GM12891 (cell line): ENCODE results near the gene NR1I3.
"Not testable (repeated sequence)": the region's sequence is repeated elsewhere in the genome, so short reads cannot be mapped to it uniquely, and the experiment has no call there.

Experiments
- DNase-seq: peaks from one replicate; pipeline ENCODE4 v3.0.0; 2011; ENCODE audit warnings: low spot score; ENCODE audit not compliant: insufficient read length
- FAIRE-seq: peaks from 2 replicates; lab custom pipeline; 2011; peaks lifted over from hg19 to GRCh38; lab: Jason Lieb, UNC
- PAX5 ChIP-seq: IDR thresholded peaks from 2 replicates; pipeline ENCODE4 v1.6.1; 2011; ENCODE audit warnings: low read length, moderate library complexity, mild to moderate bottlenecking; ENCODE audit not compliant: insufficient read depth, severe bottlenecking
- POLR2A ChIP-seq: IDR thresholded peaks from 2 replicates; pipeline ENCODE4 v1.6.1; 2011; ENCODE audit warnings: low read depth, low read length, control low read depth
- POLR2AphosphoS5 ChIP-seq: IDR thresholded peaks from 2 replicates; pipeline ENCODE4 v1.6.1; 2011; ENCODE audit warnings: low read depth, low read length, control low read depth
- POU2F2 ChIP-seq: IDR thresholded peaks from 2 replicates; pipeline ENCODE4 v1.6.1; 2011; ENCODE audit warnings: low read depth, mild to moderate bottlenecking, control low read depth, low read length, moderate library complexity
- SPI1 ChIP-seq: IDR thresholded peaks from 2 replicates; pipeline ENCODE4 v1.6.1; 2011; ENCODE audit warnings: low read depth, low read length, control low read depth
- TAF1 ChIP-seq: IDR thresholded peaks from 2 replicates; pipeline ENCODE4 v1.6.1; 2011; ENCODE audit warnings: low read depth, low read length, control low read depth

NR1I3 gene

GRCh38 chr1:161261261-161262235 is 23.5 kb upstream of the NR1I3 start:
- DNase-seq (peak; percentile 33), FAIRE-seq (peak; percentile 82)
- no peak for TF ChIP-seq POU2F2
- peak; percentile 15 for TF ChIP-seq PAX5

GRCh38 chr1:161260376-161261260 is 22.6 kb upstream of the NR1I3 start:
- TF ChIP-seq TAF1, result no peak
- no peak for TF ChIP-seq POLR2A
- TF ChIP-seq POLR2AphosphoS5, result no peak
- TF ChIP-seq POU2F2, result no peak
- no peak for TF ChIP-seq PAX5
- TF ChIP-seq SPI1, result no peak
- FAIRE-seq (no peak), DNase-seq (no peak)

- FAIRE-seq (no peak), DNase-seq (no peak)
- TF ChIP-seq POLR2AphosphoS5 (no peak), SPI1 (no peak), POU2F2 (no peak), POLR2A (no peak), TAF1 (no peak), PAX5 (no peak)
Observed at GRCh38 chr1:161259765-161260164, 21.8 kb upstream of the NR1I3 start.

- DNase-seq (no peak), FAIRE-seq (no peak)
- TF ChIP-seq PAX5, result no peak
- no peak for TF ChIP-seq POLR2A
- TF ChIP-seq SPI1, result no peak
- no peak for TF ChIP-seq TAF1
- no peak for TF ChIP-seq POU2F2
- TF ChIP-seq POLR2AphosphoS5, result no peak
Observed at GRCh38 chr1:161259345-161259702, 21.3 kb upstream of the NR1I3 start.

GRCh38 chr1:161258439-161259344 is 20.7 kb upstream of the NR1I3 start, which contains the start of gene PCP4L1:
Gene PCP4L1 (plus strand): TSS chr1:161258745. CDS start chr1:161258975, 230 bp downstream.
- no peak for TF ChIP-seq POLR2AphosphoS5
- no peak for TF ChIP-seq POU2F2
- TF ChIP-seq POLR2A, result no peak
- TF ChIP-seq PAX5, result no peak
- TF ChIP-seq SPI1, result no peak
- TF ChIP-seq TAF1, result no peak
- DNase-seq (peak; percentile 73), FAIRE-seq (peak; percentile 81)

- DNase-seq, FAIRE-seq: not testable (repeated sequence)
Observed at GRCh38 chr1:161257109-161257508, 19.1 kb upstream of the NR1I3 start.

- FAIRE-seq, DNase-seq: not testable (repeated sequence)
Observed at GRCh38 chr1:161255955-161256520, 18.0 kb upstream of the NR1I3 start.

GRCh38 chr1:161255302-161255701 is 17.3 kb upstream of the NR1I3 start:
- FAIRE-seq, DNase-seq: not testable (repeated sequence)

- DNase-seq, result no peak
- no peak for FAIRE-seq
- TF ChIP-seq POLR2A, result no peak
- no peak for TF ChIP-seq TAF1
- no peak for TF ChIP-seq POLR2AphosphoS5
- no peak for TF ChIP-seq POU2F2
- no peak for TF ChIP-seq PAX5
- no peak for TF ChIP-seq SPI1
Observed at GRCh38 chr1:161251579-161251978, 13.6 kb upstream of the NR1I3 start.
